KMS-11 (cell line): ENCODE results near the gene CHCHD6.

Experiments used
- H2AFZ ChIP-seq: fragments of 200-600 bp; sonication (generic); 2 replicates; pipeline ENCODE4 v1.6.1; 2016; ENCODE audit warnings: antibody characterized with exemption, mixed run types, low read depth
- H3K27ac ChIP-seq: fragments of 200-600 bp; sonication (generic); 2 replicates; pipeline ENCODE4 v1.6.1; 2016; ENCODE audit warnings: mild to moderate bottlenecking, mixed run types
- H3K27me3 ChIP-seq: fragments of 200-600 bp; sonication (generic); 2 replicates; pipeline ENCODE4 v1.6.1; 2017; ENCODE audit warnings: mild to moderate bottlenecking, low read depth, mixed run types, moderate library complexity; ENCODE audit not compliant: insufficient read depth
- H3K36me3 ChIP-seq: fragments of 200-600 bp; sonication (generic); 2 replicates; pipeline ENCODE4 v1.6.1; 2017; ENCODE audit warnings: mild to moderate bottlenecking, mixed run types; ENCODE audit not compliant: insufficient read depth
- H3K4me1 ChIP-seq: fragments of 200-600 bp; sonication (generic); 2 replicates; pipeline ENCODE4 v1.6.1; 2016; ENCODE audit warnings: mild to moderate bottlenecking, low read depth, mixed run types; ENCODE audit not compliant: poor library complexity, severe bottlenecking
- H3K4me2 ChIP-seq: fragments of 200-600 bp; sonication (generic); 2 replicates; pipeline ENCODE4 v1.7.0; 2016; ENCODE audit warnings: mild to moderate bottlenecking, mixed run types
- H3K4me3 ChIP-seq: fragments of 200-600 bp; sonication (generic); IDR thresholded peaks from 2 replicates; pipeline ENCODE4 v1.6.1; 2017; ENCODE audit warnings: low read depth, low read length, mixed read lengths; ENCODE audit not compliant: insufficient read depth
- H3K79me2 ChIP-seq: fragments of 200-600 bp; sonication (generic); 2 replicates; pipeline ENCODE4 v1.6.1; 2016; ENCODE audit warnings: low read depth, mixed run types; ENCODE audit not compliant: insufficient read depth
- H3K9ac ChIP-seq: fragments of 200-600 bp; sonication (generic); 2 replicates; pipeline ENCODE4 v1.6.1; 2016; ENCODE audit warnings: mild to moderate bottlenecking, mixed run types
- H4K20me1 ChIP-seq: fragments of 200-600 bp; sonication (generic); 2 replicates; pipeline ENCODE4 v1.6.1; 2016; ENCODE audit warnings: mild to moderate bottlenecking, mixed run types; ENCODE audit not compliant: insufficient read depth
- CTCF ChIP-seq: fragments of 200-600 bp; sonication (generic); conservative IDR thresholded peaks from 2 replicates; pipeline ENCODE4 v1.6.1; 2017; ENCODE audit warnings: low read depth, mild to moderate bottlenecking, antibody characterized with exemption, low read length, moderate library complexity, mixed read lengths

Gene CHCHD6

GRCh38 chr3:126987129-126987528 is 283.1 kb downstream of the CHCHD6 start:
- no peaks in the 10 kb centered on the region for H3K36me3 ChIP-seq
- H4K20me1 ChIP-seq: no peaks in the 10 kb centered on the region
- peaks cover 46% of the 10 kb centered on the region; the same call in 1 of the 2 replicates for H3K79me2 ChIP-seq
- H3K27ac ChIP-seq: no peak overlapping the region
- H3K27me3 ChIP-seq: no peaks in the 10 kb centered on the region
- no peak overlapping the region for H3K4me2 ChIP-seq
- H3K4me1 ChIP-seq: peaks cover under 1% of the 10 kb centered on the region
- H3K9ac ChIP-seq: no peak overlapping the region
- no peak overlapping the region for H2AFZ ChIP-seq
- no peak for TF ChIP-seq CTCF
- no peak overlapping the region for H3K4me3 ChIP-seq

GRCh38 chr3:126987596-126987995 is 283.6 kb downstream of the CHCHD6 start:
- Histone ChIP-seq H3K4me2 (no peak overlapping the region), H3K9ac (no peak overlapping the region), H3K27ac (no peak overlapping the region), H4K20me1 (no peaks in the 10 kb centered on the region), H3K27me3 (no peaks in the 10 kb centered on the region), H2AFZ (no peak overlapping the region), H3K4me3 (no peak overlapping the region), H3K4me1 (no peaks in the 10 kb centered on the region), H3K79me2 (peaks cover 46% of the 10 kb centered on the region; the same call in 1 of the 2 replicates), H3K36me3 (no peaks in the 10 kb centered on the region)
- TF ChIP-seq CTCF: no peak

GRCh38 chr3:126988451-126989021 is 284.5 kb downstream of the CHCHD6 start:
- Histone ChIP-seq H3K79me2 (peaks cover 50% of the 10 kb centered on the region; the same call in 1 of the 2 replicates), H2AFZ (no peak overlapping the region), H3K4me1 (no peaks in the 10 kb centered on the region), H4K20me1 (no peaks in the 10 kb centered on the region), H3K9ac (no peak overlapping the region), H3K27me3 (no peaks in the 10 kb centered on the region), H3K27ac (no peak overlapping the region), H3K4me2 (no peak overlapping the region), H3K36me3 (no peaks in the 10 kb centered on the region), H3K4me3 (no peak overlapping the region)
- no peak for TF ChIP-seq CTCF

- Histone ChIP-seq H2AFZ (no peak overlapping the region), H3K4me3 (no peak overlapping the region), H3K27ac (no peak overlapping the region), H3K27me3 (no peaks in the 10 kb centered on the region), H3K4me2 (no peak overlapping the region), H3K36me3 (no peaks in the 10 kb centered on the region), H3K4me1 (no peaks in the 10 kb centered on the region), H3K9ac (no peak overlapping the region), H4K20me1 (no peaks in the 10 kb centered on the region), H3K79me2 (peaks cover 41% of the 10 kb centered on the region; the same call in 1 of the 2 replicates)
- no peak for TF ChIP-seq CTCF
Observed at GRCh38 chr3:126989316-126990023, 285.4 kb downstream of the CHCHD6 start.
